Ovary (tissue), 3 donors: Measurements from ENCODE around the gene KCNK2.

Experiments used
- POLR2A ChIP-seq: fragments of 450-650 bp; IDR thresholded peaks from one replicate; pipeline ENCODE4 v1.6.1; 2017; ENCODE audit warnings: antibody characterized with exemption, mild to moderate bottlenecking, moderate library complexity
- TF ChIP-seq, protein P1 (sequence below), 3 donors: fragments of 450-650 bp in 2 of 3; fragments of 200-600 bp in 1 of 3; IDR thresholded peaks; one replicate each; pipeline versions ENCODE4 v1.5.1 to v1.8.0; 2016 to 2022; ENCODE audit warnings: antibody characterized with exemption in 3 of 3, mild to moderate bottlenecking in 1 of 3
- donor health status: DM: no; HTN: no; CAD: no.

DNA sequence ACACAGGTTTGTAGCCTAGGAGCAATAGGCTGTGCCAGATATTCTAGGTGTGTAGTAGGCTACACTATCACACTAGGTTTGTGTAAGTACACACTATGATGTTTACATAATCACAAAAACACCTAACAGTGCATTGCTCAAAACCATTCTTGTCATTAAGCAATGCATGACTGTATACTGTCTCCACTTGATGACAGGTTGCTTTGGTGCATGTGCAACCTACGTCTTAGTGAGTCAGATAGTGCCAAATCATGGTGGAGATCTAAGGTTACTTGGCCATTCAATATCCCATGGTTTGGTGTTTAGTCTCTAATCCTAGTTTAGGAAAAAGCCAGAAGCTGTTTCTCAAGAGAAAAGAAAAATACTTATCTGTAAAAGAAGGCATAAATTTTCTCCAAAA, 181.1 kb downstream of the KCNK2 start:
- no peak for TF ChIP-seq POLR2A
- TF ChIP-seq, protein P1, sequence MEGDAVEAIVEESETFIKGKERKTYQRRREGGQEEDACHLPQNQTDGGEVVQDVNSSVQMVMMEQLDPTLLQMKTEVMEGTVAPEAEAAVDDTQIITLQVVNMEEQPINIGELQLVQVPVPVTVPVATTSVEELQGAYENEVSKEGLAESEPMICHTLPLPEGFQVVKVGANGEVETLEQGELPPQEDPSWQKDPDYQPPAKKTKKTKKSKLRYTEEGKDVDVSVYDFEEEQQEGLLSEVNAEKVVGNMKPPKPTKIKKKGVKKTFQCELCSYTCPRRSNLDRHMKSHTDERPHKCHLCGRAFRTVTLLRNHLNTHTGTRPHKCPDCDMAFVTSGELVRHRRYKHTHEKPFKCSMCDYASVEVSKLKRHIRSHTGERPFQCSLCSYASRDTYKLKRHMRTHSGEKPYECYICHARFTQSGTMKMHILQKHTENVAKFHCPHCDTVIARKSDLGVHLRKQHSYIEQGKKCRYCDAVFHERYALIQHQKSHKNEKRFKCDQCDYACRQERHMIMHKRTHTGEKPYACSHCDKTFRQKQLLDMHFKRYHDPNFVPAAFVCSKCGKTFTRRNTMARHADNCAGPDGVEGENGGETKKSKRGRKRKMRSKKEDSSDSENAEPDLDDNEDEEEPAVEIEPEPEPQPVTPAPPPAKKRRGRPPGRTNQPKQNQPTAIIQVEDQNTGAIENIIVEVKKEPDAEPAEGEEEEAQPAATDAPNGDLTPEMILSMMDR (IDR thresholded peaks at IDR 0.05): no peak
